Subcutaneous adipose tissue (tissue), 4 donors: ENCODE measurements around the gene KDM4C. TPM values are rescaled to one million over a fixed set of nuclear protein-coding genes. Genes with fewer than 3 reads are reported as not detected.

ENCODE experiments used
- CTCF ChIP-seq: fragments of 450-650 bp; IDR thresholded peaks from one replicate; pipeline ENCODE4 v1.5.1; 2016; ENCODE audit warnings: low read depth, mild to moderate bottlenecking, control low read depth, antibody characterized with exemption, moderate library complexity
- total RNA-seq, 4 donors: library from RNA; depleted of rRNA; stranded (reverse); fragments of >200 nt; gene quantifications; one replicate each; pipeline ENCODE4 v1.1.0, GENCODE V29; 2016

The KDM4C gene
- total RNA-seq, 4 donors from 2014 or later = 31.6 to 37.2 (median 34.0) TPM

GRCh38 chr9:7011395-7012067 is 253.8 kb downstream of the KDM4C start:
- TF ChIP-seq CTCF = no peak

GRCh38 chr9:7027996-7028395 is 270.2 kb downstream of the KDM4C start:
- no peak for TF ChIP-seq CTCF

- TF ChIP-seq CTCF = no peak
Measured at GRCh38 chr9:7028591-7028990, 270.8 kb downstream of the KDM4C start.

GRCh38 chr9:7033076-7034045 is 275.6 kb downstream of the KDM4C start:
- TF ChIP-seq CTCF = no peak

- TF ChIP-seq CTCF = no peak
Measured at GRCh38 chr9:7037176-7037575, 279.4 kb downstream of the KDM4C start.

- TF ChIP-seq CTCF = no peak
Measured at GRCh38 chr9:7042124-7042523, 284.4 kb downstream of the KDM4C start.

- no peak for TF ChIP-seq CTCF
Measured at GRCh38 chr9:7045361-7045760, 287.6 kb downstream of the KDM4C start.
